Ascending aorta (tissue), 2 donors: ENCODE data around the gene PITPNC1. TPM values are rescaled to one million over a fixed set of nuclear protein-coding genes. Genes with fewer than 3 reads are reported as not detected.
A peak's percentile ranks its signal among the peaks of the same experiment; 100 is the strongest.

ENCODE experiments used
- DNase-seq, 2 donors: peaks; one replicate each; pipeline ENCODE4 v3.0.0-alpha.2; 2019; ENCODE audit warnings: low spot score in 2 of 2
- H3K27ac ChIP-seq, 2 donors: fragments of 200-600 bp; sonication (generic); one replicate each; pipeline ENCODE4 v1.5.1; 2016 to 2017; ENCODE audit warnings: mild to moderate bottlenecking in 1 of 2
- H3K27me3 ChIP-seq: fragments of 200-600 bp; sonication (generic); one replicate; pipeline ENCODE4 v1.5.1; 2017
- H3K36me3 ChIP-seq, 2 donors: fragments of 200-600 bp; sonication (generic); one replicate each; pipeline ENCODE4 v1.5.1; 2016
- H3K4me1 ChIP-seq, 2 donors: fragments of 200-600 bp; sonication (generic); one replicate each; pipeline ENCODE4 v1.5.1; 2016 to 2017; ENCODE audit warnings: mild to moderate bottlenecking in 1 of 2
- H3K4me3 ChIP-seq, 2 donors: fragments of 200-600 bp; sonication (generic); one replicate each; pipeline ENCODE4 v1.5.1; 2016 to 2017; ENCODE audit warnings: mild to moderate bottlenecking in 1 of 2
- H3K9me3 ChIP-seq, 2 donors: fragments of 200-600 bp; sonication (generic); one replicate each; pipeline ENCODE4 v1.5.1; 2016
- CTCF ChIP-seq, 3 experiments: fragments of 200-600 bp in 2 of 3; fragments of 450-650 bp in 1 of 3; sonication (generic) in 2 of 3; IDR thresholded peaks; one replicate each; pipeline ENCODE4 v1.5.1; 2016 to 2019; ENCODE audit warnings: antibody characterized with exemption in 3 of 3, mild to moderate bottlenecking in 1 of 3, moderate library complexity in 1 of 3
- intact Hi-C: fragments of 100-400 bp; cut with DNase I; formaldehyde crosslinking; loops from one replicate; pipeline ENCODE4 v1.15.1; 2023
- total RNA-seq: library from RNA; depleted of rRNA; stranded (reverse); fragments of >200 nt; gene quantifications from one replicate; pipeline ENCODE4 v1.1.0, GENCODE V29; 2016

Gene PITPNC1
- total RNA-seq, 1 donor from 2014 or later, result 10.9 TPM

GRCh38 chr17:67474081-67474661, 97.1 kb downstream of the PITPNC1 start:
- intact Hi-C loops, result loop anchor here (2.0 kb wide), 1 partner anchor 95 kb away; no protein-coding TSS in a partner anchor

GRCh38 chr17:67475161-67475937, 98.3 kb downstream of the PITPNC1 start:
- intact Hi-C loops, result loop anchor here (2.0 kb wide), 1 partner anchor 97 kb away; no protein-coding TSS in a partner anchor
- Histone ChIP-seq H3K4me3 (peak overlapping the region in 1 of 2 donors; percentile 12), H3K27me3 (no peaks in the 10 kb centered on the region), H3K9me3 (peaks cover 0 to 3% of the 10 kb centered on the region in 2 donors), H3K4me1 (peaks cover 0 to 4% of the 10 kb centered on the region in 2 donors), H3K27ac (no peak overlapping the region), H3K36me3 (no peaks in the 10 kb centered on the region)
- DNase-seq, result peak; percentile 24 to 83
- peak; percentile 68 to 93 (median 84) for TF ChIP-seq CTCF (IDR thresholded peaks at IDR 0.05)

More at GRCh38 chr17:67474081-67474661, 97.1 kb downstream of the PITPNC1 start:
- Histone ChIP-seq H3K9me3 (peaks cover 0 to 3% of the 10 kb centered on the region in 2 donors), H3K4me3 (no peak overlapping the region), H3K27ac (no peak overlapping the region), H3K27me3 (no peaks in the 10 kb centered on the region), H3K36me3 (no peaks in the 10 kb centered on the region), H3K4me1 (peaks cover 0 to 4% of the 10 kb centered on the region in 2 donors)
- no peak for DNase-seq
- no peak for TF ChIP-seq CTCF (IDR thresholded peaks at IDR 0.05)

DNA sequence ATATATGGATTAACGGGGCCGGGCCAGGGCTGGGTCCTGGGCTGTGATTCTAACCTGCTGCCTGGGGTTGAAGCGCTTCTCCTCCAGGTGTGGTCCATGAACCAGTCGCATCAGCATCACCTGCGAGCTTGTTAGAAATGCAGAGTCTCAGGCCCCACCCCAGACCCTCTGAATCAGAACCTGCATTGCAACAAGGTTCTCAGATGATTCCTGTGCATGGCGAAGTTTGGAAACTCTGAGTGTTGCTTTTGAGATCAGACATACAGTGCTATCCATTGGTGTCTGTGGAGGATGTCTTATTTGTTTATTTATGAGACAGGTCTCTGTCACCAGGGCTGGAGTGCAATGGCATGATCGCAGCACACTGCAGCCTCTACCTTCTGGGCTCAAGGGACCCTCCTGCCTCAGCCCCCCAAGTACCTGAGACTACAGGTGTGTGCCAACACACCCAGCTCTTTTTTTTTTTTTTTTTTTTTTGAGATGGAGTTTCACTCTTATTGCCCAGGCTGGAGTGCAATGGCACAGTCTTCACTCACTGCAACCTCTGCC, 99.8 kb downstream of the PITPNC1 start:
- no peak for TF ChIP-seq CTCF (IDR thresholded peaks at IDR 0.05)
- H3K27ac ChIP-seq, result no peak overlapping the region
- no peaks in the 10 kb centered on the region for H3K36me3 ChIP-seq
- H3K4me1 ChIP-seq, result peaks cover 0 to 4% of the 10 kb centered on the region in 2 donors
- no peak for DNase-seq
- H3K9me3 ChIP-seq, result no peaks in the 10 kb centered on the region
- H3K4me3 ChIP-seq, result no peak overlapping the region
- intact Hi-C loops, result no loop called here
- no peaks in the 10 kb centered on the region for H3K27me3 ChIP-seq

- Histone ChIP-seq H3K9me3 (no peaks in the 10 kb centered on the region), H3K4me3 (no peak overlapping the region), H3K27me3 (no peaks in the 10 kb centered on the region), H3K4me1 (peaks cover 0 to 4% of the 10 kb centered on the region in 2 donors), H3K27ac (peak overlapping the region in 1 of 2 donors; percentile 33), H3K36me3 (no peaks in the 10 kb centered on the region)
- DNase-seq, result no peak
- intact Hi-C loops, result no loop called here
- TF ChIP-seq CTCF (IDR thresholded peaks at IDR 0.05), result no peak
Measured at GRCh38 chr17:67477687-67478086, 100.6 kb downstream of the PITPNC1 start.

- TF ChIP-seq CTCF (IDR thresholded peaks at IDR 0.05), result no peak
- intact Hi-C loops, result no loop called here
- H3K9me3 ChIP-seq, result no peaks in the 10 kb centered on the region
- no peaks in the 10 kb centered on the region for H3K27me3 ChIP-seq
- H3K4me3 ChIP-seq, result no peak overlapping the region
- DNase-seq, result no peak
- peaks cover 0 to 4% of the 10 kb centered on the region in 2 donors for H3K4me1 ChIP-seq
- H3K27ac ChIP-seq, result peak overlapping the region in 1 of 2 donors; percentile 33
- no peaks in the 10 kb centered on the region for H3K36me3 ChIP-seq
Measured at GRCh38 chr17:67478401-67479041, 101.4 kb downstream of the PITPNC1 start.
